ENCODE data around the gene ZCCHC2. TPM values are rescaled to one million over a fixed set of nuclear protein-coding genes. Genes with fewer than 3 reads are reported as not detected.

ZCCHC2 gene
- total and polyA plus RNA-seq, 2 of the 13 experiments (the other 11 are each of a cell fraction or from before 2014, with no cell fraction given) = 62.5 to 76.1 TPM

GRCh38 chr18:62500966-62501591 is 21.7 kb upstream of the ZCCHC2 start (continued):
- TF ChIP-seq FUBP1 (CRISPR knock-in tag; IDR thresholded peaks at IDR 0.05; ENCODE audit: borderline replicate concordance) (no peak), HNRNPL (IDR thresholded peaks at IDR 0.05; ENCODE audit: low read depth, low read length) (no peak), PAXIP1 (CRISPR knock-in tag; conservative IDR thresholded peaks at IDR 0.05) (peak; percentile 65), ZNF569 (CRISPR knock-in tag; IDR thresholded peaks at IDR 0.05; ENCODE audit: borderline replicate concordance) (no peak), RBM22 (optimal IDR thresholded peaks at IDR 0.05; ENCODE audit: low read length) (no peak), KDM2A (CRISPR knock-in tag; IDR thresholded peaks at IDR 0.05; ENCODE audit: borderline replicate concordance, low read depth) (no peak), ZNF557 (CRISPR knock-in tag; IDR thresholded peaks at IDR 0.05) (no peak), ZBTB3 (CRISPR knock-in tag; IDR thresholded peaks at IDR 0.05; ENCODE audit: borderline replicate concordance, low read depth) (no peak), HDAC2 (CRISPR knock-in tag; IDR thresholded peaks at IDR 0.05) (peak; percentile 10; the same call in 1 of the 2 replicates), SAP130 (CRISPR knock-in tag; IDR thresholded peaks at IDR 0.05; ENCODE audit: low read depth) (peak; percentile 39; the same call in 1 of the 2 replicates), TFE3 (CRISPR knock-in tag; IDR thresholded peaks at IDR 0.05) (no peak), ZNF44 (CRISPR knock-in tag; IDR thresholded peaks at IDR 0.05) (no peak), REXO4 (CRISPR knock-in tag; IDR thresholded peaks at IDR 0.05; ENCODE audit: borderline replicate concordance) (no peak), ZNF180 (CRISPR knock-in tag; IDR thresholded peaks at IDR 0.05; ENCODE audit: borderline replicate concordance, low read depth) (no peak), ZBTB7B (CRISPR knock-in tag; IDR thresholded peaks at IDR 0.05) (no peak), DZIP1 (CRISPR knock-in tag; IDR thresholded peaks at IDR 0.05) (no peak), ZNF841 (CRISPR knock-in tag; IDR thresholded peaks at IDR 0.05; ENCODE audit: borderline replicate concordance) (no peak), ZSCAN21 (CRISPR knock-in tag; IDR thresholded peaks at IDR 0.05; ENCODE audit: borderline replicate concordance) (no peak), TARDBP (CRISPR knock-in tag; IDR thresholded peaks at IDR 0.05) (0 out of 2 replicates have a peak, but pooled peaks have one; percentile 34), NR2F1 (CRISPR knock-in tag; IDR thresholded peaks at IDR 0.05) (peak in 1 of 2 experiments; percentile 14; a peak in 1 of 4 replicates)
